PC-9 (cell line): Measurements from ENCODE around the gene ASIC5.

Experiments used
- EZH2 ChIP-seq: fragments of 200-600 bp; sonication (generic); IDR thresholded peaks from 2 replicates; pipeline ENCODE4 v1.8.0; 2017; ENCODE audit warnings: antibody characterized with exemption, low read depth
- TF ChIP-seq, protein P1 (sequence below): fragments of 200-600 bp; sonication (generic); conservative IDR thresholded peaks from 2 replicates; pipeline ENCODE4 v1.6.1; 2017; ENCODE audit warnings: mixed run types, antibody characterized with exemption, mild to moderate bottlenecking, moderate library complexity

DNA sequence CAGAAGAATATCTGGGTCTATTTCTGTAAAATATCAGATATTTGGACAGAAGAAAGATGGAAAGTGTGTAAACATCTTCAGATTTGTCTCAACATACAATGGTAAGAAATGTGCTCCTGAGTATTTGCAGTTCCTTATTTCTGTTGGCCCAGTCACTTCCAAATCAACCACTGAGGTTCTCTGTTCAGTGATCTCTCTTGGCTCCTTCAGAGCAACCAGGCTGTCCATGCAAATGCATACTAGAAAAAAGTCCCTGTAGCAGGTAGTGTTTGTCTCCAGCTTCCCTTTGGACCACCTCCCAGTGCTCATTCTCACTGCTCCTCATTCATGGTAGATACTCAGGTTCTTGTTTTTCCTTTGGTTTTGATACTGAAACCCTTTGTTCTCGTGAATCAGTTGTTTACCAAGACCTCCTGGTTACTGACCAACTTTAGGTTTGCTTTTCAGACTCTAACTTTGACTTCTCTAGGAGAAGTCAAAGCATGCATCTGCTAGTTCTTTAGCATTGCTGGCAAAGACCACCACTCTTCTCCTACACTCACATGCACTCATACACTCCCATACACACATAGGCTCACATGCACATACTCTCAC, 28.8 kb downstream of the ASIC5 start:
- TF ChIP-seq, protein P1, sequence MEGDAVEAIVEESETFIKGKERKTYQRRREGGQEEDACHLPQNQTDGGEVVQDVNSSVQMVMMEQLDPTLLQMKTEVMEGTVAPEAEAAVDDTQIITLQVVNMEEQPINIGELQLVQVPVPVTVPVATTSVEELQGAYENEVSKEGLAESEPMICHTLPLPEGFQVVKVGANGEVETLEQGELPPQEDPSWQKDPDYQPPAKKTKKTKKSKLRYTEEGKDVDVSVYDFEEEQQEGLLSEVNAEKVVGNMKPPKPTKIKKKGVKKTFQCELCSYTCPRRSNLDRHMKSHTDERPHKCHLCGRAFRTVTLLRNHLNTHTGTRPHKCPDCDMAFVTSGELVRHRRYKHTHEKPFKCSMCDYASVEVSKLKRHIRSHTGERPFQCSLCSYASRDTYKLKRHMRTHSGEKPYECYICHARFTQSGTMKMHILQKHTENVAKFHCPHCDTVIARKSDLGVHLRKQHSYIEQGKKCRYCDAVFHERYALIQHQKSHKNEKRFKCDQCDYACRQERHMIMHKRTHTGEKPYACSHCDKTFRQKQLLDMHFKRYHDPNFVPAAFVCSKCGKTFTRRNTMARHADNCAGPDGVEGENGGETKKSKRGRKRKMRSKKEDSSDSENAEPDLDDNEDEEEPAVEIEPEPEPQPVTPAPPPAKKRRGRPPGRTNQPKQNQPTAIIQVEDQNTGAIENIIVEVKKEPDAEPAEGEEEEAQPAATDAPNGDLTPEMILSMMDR = no peak
- TF ChIP-seq EZH2 = no peak
